Astrocyte of the hippocampus (primary cell): Measurements from ENCODE around the gene EDAR.

Experiments
- DNase-seq: peaks from one replicate; pipeline ENCODE4 v3.0.0; 2011; ENCODE audit warnings: low read depth, low spot score

Gene EDAR

GRCh38 chr2:108924580-108925251 is 64.3 kb downstream of the EDAR start:
- no peak for DNase-seq

- DNase-seq, result no peak
These were observed 65.1 kb downstream of the EDAR start for GRCh38 chr2:108923736-108924579.

GRCh38 chr2:108923019-108923700 is 65.9 kb downstream of the EDAR start:
- DNase-seq, result peak; percentile 22

GRCh38 chr2:108922141-108922915 is 66.7 kb downstream of the EDAR start:
- peak; percentile 89 for DNase-seq

- no peak for DNase-seq
These were observed 67.7 kb downstream of the EDAR start for GRCh38 chr2:108921096-108922030.

GRCh38 chr2:108920686-108921085 is 68.3 kb downstream of the EDAR start:
- DNase-seq, result no peak

GRCh38 chr2:108919571-108920373 is 69.2 kb downstream of the EDAR start:
- no peak for DNase-seq

GRCh38 chr2:108918941-108919341 is 70.1 kb downstream of the EDAR start:
- DNase-seq, result no peak

- no peak for DNase-seq
These were observed 70.7 kb downstream of the EDAR start for GRCh38 chr2:108918156-108918874.

- no peak for DNase-seq
These were observed 71.5 kb downstream of the EDAR start for GRCh38 chr2:108917526-108917925.

- peak; percentile 71 for DNase-seq
These were observed 72.1 kb downstream of the EDAR start for GRCh38 chr2:108916796-108917421.

- DNase-seq, result no peak
These were observed 72.8 kb downstream of the EDAR start for GRCh38 chr2:108916122-108916795.

- DNase-seq, result no peak
These were observed 76.5 kb downstream of the EDAR start for GRCh38 chr2:108912629-108912902.

GRCh38 chr2:108911807-108912628 is 77.0 kb downstream of the EDAR start:
- no peak for DNase-seq

- DNase-seq, result no peak
These were observed 77.6 kb downstream of the EDAR start for GRCh38 chr2:108911401-108911800.

GRCh38 chr2:108910541-108911396 is 78.3 kb downstream of the EDAR start:
- DNase-seq, result no peak
